GM12873 (cell line): ENCODE results near the gene INPP5A.

Source experiments
- TF ChIP-seq, protein P1 (sequence below): IDR thresholded peaks from 2 replicates; pipeline ENCODE4 v1.5.1; 2012; ENCODE audit warnings: low read depth, mild to moderate bottlenecking, moderate library complexity, low read length, control low read depth; ENCODE audit not compliant: insufficient read depth; ENCODE audit errors: missing control alignments

INPP5A gene

DNA sequence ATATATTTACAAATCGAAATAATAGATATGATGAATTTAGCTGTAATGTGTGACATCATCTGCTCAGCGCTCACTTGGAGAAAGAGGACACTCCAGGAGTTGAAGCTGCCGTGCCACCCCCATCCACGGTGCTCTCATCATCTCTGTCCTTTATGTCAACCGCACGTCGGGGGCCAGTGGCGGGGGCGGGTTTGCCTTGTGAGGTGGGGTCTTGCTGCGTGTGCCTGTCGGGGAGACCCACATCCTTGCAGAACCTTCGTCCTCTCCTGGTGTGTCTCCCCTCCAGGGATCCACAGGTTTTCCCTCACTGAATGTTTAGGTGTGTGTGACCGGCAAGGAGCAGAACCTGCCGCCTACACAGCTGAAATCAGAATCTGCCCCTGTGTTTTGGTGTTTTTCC, 71.6 kb downstream of the INPP5A start:
- TF ChIP-seq, protein P1, sequence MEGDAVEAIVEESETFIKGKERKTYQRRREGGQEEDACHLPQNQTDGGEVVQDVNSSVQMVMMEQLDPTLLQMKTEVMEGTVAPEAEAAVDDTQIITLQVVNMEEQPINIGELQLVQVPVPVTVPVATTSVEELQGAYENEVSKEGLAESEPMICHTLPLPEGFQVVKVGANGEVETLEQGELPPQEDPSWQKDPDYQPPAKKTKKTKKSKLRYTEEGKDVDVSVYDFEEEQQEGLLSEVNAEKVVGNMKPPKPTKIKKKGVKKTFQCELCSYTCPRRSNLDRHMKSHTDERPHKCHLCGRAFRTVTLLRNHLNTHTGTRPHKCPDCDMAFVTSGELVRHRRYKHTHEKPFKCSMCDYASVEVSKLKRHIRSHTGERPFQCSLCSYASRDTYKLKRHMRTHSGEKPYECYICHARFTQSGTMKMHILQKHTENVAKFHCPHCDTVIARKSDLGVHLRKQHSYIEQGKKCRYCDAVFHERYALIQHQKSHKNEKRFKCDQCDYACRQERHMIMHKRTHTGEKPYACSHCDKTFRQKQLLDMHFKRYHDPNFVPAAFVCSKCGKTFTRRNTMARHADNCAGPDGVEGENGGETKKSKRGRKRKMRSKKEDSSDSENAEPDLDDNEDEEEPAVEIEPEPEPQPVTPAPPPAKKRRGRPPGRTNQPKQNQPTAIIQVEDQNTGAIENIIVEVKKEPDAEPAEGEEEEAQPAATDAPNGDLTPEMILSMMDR = no peak

DNA sequence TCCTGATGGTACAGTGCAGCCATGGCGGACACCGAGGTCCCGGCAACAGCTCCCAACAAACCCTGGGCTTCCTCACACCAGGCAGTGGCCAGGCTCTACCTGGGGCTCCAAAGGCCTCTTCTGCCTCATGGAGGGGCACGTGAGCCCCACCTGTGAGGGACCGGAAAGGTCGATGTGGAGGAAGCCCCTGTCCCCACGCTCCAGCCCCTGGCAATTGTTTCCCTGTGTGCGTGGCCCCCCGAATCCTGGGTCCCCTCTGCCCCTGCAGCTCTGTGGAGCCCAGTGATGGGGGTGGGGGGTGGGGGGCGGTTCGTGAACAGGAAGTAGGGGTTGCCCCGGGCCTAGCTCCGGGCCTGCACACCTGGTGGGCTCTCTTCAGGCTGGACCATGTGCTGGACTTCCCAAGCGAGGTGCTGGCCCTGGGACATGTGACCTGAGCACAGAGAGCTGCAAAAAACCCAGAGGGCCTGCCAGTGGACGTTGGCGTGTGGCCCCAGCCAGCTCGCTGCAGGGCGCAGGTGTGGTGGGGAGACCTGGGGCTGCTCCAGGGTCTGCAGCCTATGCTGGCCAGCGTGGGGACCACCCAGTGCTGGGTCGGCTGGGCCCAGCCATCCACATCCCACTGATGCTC, 72.6 kb downstream of the INPP5A start:
- TF ChIP-seq, protein P1 = no peak

- TF ChIP-seq, protein P1 = no peak
Observed at GRCh38 chr10:132611026-132611910, 73.7 kb downstream of the INPP5A start.

DNA sequence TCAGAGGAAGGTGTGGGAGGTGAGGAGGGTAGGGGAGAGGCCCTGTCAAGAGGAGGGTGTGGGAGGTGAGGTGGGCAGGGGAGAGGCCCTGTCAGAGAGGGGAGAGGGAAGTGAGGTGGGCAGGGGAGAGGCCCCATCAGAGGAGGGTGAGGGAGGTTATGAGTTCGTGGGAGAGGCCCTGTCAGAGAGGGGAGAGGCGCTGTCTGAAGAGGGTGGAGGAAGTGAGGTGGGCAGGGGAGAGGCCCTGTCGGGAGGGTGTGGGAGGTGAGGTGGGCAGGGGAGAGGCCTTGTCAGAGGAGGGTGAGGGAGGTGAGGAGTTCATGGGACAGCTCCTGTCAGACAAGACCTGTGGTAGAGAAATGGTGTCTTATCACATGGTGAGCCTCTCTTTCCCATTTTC, 74.4 kb downstream of the INPP5A start:
- TF ChIP-seq, protein P1 = no peak

DNA sequence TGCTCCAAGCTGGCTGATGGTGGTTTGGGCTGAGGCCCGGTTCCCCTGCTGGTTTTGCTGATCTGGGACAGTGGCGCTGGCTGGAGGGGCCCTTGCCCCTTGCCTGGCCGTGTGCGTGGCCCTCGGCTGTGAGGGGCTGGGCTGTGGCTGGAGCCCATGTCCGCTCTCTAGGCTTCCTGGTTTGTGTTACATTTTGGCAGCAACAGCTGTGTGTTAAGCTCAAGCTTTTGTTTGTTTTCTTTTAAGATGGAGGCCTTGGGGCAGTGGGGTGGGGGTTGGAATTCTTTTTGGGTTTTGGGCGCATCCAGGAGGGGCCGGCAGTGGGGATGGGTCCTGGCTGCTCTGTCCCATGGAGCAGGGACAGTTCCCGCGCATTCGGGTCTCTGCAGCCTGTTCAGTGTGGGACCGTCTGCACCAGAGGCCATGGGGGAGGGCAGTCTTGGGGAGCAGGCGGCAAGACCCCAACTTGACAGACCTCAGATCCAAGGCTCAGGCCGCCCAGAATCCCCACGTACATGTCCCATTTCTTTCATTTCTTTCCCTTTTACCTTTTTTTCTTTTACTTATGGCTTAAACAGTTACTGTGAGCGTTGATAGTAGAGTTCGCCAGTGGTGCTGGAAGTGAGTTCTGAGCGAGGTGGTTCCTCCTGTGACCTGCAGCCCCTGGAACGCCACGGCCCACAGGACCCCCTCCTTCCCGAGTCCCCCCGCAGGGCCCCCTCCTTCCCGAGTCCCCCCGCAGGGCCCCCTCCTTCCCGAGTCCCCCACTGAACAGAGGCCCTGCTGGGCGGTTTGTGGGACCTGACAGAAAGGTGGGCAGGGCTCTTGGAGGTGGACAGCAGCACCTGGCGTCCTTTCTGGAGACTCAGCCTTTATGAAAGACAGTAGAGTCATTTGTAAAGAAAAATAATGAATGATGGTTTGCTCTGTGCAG, 75.3 kb downstream of the INPP5A start:
- TF ChIP-seq, protein P1 = no peak

GRCh38 chr10:132613566-132614348, 76.2 kb downstream of the INPP5A start:
- TF ChIP-seq, protein P1 = no peak
